Karpas-422 (cell line): ENCODE results near the gene KIF1A. TPM values are rescaled to one million over a fixed set of nuclear protein-coding genes. Genes with fewer than 3 reads are reported as not detected.
"Not testable (repeated sequence)": the region's sequence is repeated elsewhere in the genome, so short reads cannot be mapped to it uniquely, and the experiment has no call there.

Source experiments
- DNase-seq: peaks from one replicate; pipeline ENCODE4 v3.0.0-alpha.2; 2015
- H2AFZ ChIP-seq: fragments of 200-600 bp; sonication (generic); 2 replicates; pipeline ENCODE4 v1.6.1; 2014; ENCODE audit warnings: antibody characterized with exemption, low read length, mixed read lengths
- H3K27ac ChIP-seq: fragments of 200-600 bp; sonication (generic); 2 replicates; pipeline ENCODE4 v1.5.1; 2014; ENCODE audit warnings: mild to moderate bottlenecking, low read length, moderate library complexity
- H3K27me3 ChIP-seq: fragments of 200-600 bp; sonication (generic); 2 replicates; pipeline ENCODE4 v1.6.1; 2014; ENCODE audit warnings: low read length, mixed read lengths
- H3K36me3 ChIP-seq: fragments of 200-600 bp; sonication (generic); 2 replicates; pipeline ENCODE4 v1.6.1; 2014; ENCODE audit warnings: low read length, mixed read lengths; ENCODE audit not compliant: insufficient read depth
- H3K4me1 ChIP-seq: fragments of 200-600 bp; sonication (generic); 2 replicates; pipeline ENCODE4 v1.6.1; 2014; ENCODE audit warnings: mild to moderate bottlenecking, low read length, mixed read lengths
- H3K4me2 ChIP-seq: fragments of 200-600 bp; sonication (generic); 2 replicates; pipeline ENCODE4 v1.6.1; 2014; ENCODE audit warnings: low read length, low read depth, mild to moderate bottlenecking; ENCODE audit not compliant: poor library complexity, severe bottlenecking
- H3K4me3 ChIP-seq: fragments of 200-600 bp; sonication (generic); 2 replicates; pipeline ENCODE4 v1.5.1; 2014; ENCODE audit warnings: mild to moderate bottlenecking, antibody characterized with exemption, low read length, mixed read lengths
- H3K79me2 ChIP-seq: fragments of 200-600 bp; sonication (generic); 2 replicates; pipeline ENCODE4 v1.6.1; 2014; ENCODE audit warnings: mild to moderate bottlenecking, low read length, mixed read lengths
- H3K9ac ChIP-seq: fragments of 200-600 bp; sonication (generic); 2 replicates; pipeline ENCODE4 v1.6.0; 2014; ENCODE audit warnings: low read length
- H3K9me2 ChIP-seq: fragments of 200-600 bp; sonication (generic), shearing (Covaris generic); replicated peaks from 2 replicates; pipeline ENCODE4 v1.6.0; 2014; ENCODE audit warnings: mild to moderate bottlenecking, low read length, moderate library complexity; ENCODE audit not compliant: insufficient read depth
- H3K9me3 ChIP-seq: fragments of 300-700, 200-600 bp; sonication (generic); 2 replicates; pipeline ENCODE4 v1.6.1; 2014; ENCODE audit warnings: low read length, mixed read lengths
- H4K20me1 ChIP-seq: fragments of 200-600 bp; sonication (generic); 2 replicates; pipeline ENCODE4 v1.6.1; 2014; ENCODE audit warnings: mild to moderate bottlenecking, antibody characterized with exemption, low read length, low read depth; ENCODE audit not compliant: insufficient read depth
- total RNA-seq: library from RNA; depleted of rRNA; stranded (reverse); fragments of >200 nt; shearing (Covaris generic); gene quantifications from 2 replicates; pipeline ENCODE4 v1.2.3, GENCODE V29; 2014; ENCODE audit warnings: low replicate concordance

Gene KIF1A
- total RNA-seq, 1 experiment from 2014 or later: not detected

DNA sequence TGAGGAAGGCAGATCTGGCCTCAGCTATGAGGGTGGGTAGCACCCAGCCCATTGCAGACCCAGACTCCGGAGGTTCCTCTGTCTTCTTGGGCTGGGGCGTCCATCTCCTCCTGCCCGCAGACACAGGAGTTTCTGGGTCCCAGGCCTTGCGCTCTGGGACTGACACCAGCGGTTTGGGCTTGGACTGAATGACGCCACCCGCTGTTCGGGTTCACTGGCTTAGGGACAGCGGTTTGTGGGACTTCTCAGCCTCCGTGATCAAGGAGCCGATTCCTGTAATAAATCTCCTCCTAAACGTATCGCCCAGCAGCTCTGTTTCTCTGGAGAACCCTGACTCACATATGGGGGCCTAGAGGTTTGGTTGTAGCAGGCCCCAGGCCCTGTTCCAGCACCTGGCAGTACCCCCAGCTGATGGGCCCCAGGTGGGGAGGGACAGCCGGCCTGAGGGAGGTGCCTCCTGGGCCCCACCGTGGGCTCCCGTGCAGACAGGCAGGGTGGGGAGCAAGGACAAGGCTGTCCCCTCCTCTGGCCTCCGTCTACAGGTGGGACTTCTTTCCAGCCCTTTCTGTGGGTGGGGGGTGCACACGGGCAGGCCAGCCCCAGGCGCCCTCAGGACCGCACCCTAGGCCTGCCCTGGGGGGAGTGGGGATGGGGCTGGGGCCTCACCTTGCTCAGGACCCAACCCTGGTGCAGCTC is 132.8 kb downstream of the KIF1A start:
- H3K4me3 ChIP-seq: no peak overlapping the region
- no peaks in the 10 kb centered on the region for H4K20me1 ChIP-seq
- no peaks in the 10 kb centered on the region for H3K9me2 ChIP-seq
- H3K4me2 ChIP-seq: no peak overlapping the region
- no peaks in the 10 kb centered on the region for H3K27me3 ChIP-seq
- H3K9me3 ChIP-seq: no peaks in the 10 kb centered on the region
- H3K79me2 ChIP-seq: no peaks in the 10 kb centered on the region
- no peak for DNase-seq
- no peak overlapping the region for H3K9ac ChIP-seq
- no peak overlapping the region for H2AFZ ChIP-seq
- H3K4me1 ChIP-seq: no peaks in the 10 kb centered on the region
- no peak overlapping the region for H3K27ac ChIP-seq
- no peaks in the 10 kb centered on the region for H3K36me3 ChIP-seq

DNA sequence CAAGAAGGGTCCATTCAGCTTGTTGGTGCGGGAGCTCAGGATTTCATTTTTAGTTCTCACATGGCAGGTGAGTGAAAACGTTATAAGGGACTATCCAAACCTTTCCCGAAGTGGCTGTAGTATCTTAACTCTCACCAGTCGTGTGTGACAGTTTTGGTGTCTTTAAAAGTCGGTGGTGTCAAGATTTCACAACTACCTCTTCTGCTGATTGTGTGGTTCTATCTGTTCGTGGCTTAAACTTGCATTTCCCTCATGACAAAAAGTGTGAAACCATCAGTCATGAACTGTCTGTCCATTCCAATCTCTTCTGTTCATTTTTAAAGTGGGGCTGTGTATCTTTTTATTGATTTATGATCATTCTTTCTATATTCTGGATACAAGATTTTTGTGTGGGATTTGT is 133.6 kb downstream of the KIF1A start:
- Histone ChIP-seq H3K79me2 (no peaks in the 10 kb centered on the region), H3K36me3 (no peaks in the 10 kb centered on the region), H3K27me3 (no peaks in the 10 kb centered on the region), H3K4me2 (no peak overlapping the region), H3K4me1 (no peaks in the 10 kb centered on the region), H3K27ac (no peak overlapping the region), H3K9me3 (no peaks in the 10 kb centered on the region), H4K20me1 (no peaks in the 10 kb centered on the region), H3K9me2 (no peaks in the 10 kb centered on the region), H3K9ac (no peak overlapping the region), H3K4me3 (no peak overlapping the region), H2AFZ (no peak overlapping the region)
- no peak for DNase-seq

DNA sequence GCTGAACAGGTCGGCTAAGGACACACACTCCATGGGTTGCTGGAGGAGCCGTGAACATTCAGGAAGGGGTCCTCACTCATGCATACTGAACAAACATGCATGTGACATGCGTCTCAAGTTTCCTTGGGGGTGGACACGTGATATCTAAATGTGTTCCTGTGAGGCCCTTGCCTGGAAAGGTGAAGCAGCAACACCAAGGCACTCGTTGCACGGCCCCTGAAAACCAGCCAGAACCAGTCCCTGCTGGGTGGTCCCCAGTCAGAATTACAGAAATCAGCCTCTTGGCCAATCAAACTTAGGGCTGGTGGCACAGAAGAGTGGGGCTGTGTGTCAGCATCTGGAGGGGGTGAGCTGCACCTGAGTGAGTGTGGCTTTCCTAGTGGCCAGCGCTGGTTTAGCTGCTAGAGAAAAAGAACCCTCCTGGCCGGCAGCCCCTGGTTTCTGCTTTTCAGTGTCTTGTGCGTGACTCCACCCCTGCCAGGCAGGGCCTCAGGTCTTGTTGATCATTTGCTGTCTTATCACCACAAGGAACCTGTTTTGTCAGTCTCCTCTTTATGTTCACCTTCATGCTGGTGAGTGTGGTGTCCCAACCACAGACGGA is 134.1 kb downstream of the KIF1A start:
- no peak overlapping the region for H3K4me3 ChIP-seq
- H4K20me1 ChIP-seq: no peaks in the 10 kb centered on the region
- H3K9me2 ChIP-seq: no peaks in the 10 kb centered on the region
- no peaks in the 10 kb centered on the region for H3K4me1 ChIP-seq
- no peak overlapping the region for H3K4me2 ChIP-seq
- no peak overlapping the region for H2AFZ ChIP-seq
- DNase-seq: no peak
- H3K36me3 ChIP-seq: no peaks in the 10 kb centered on the region
- H3K27me3 ChIP-seq: no peaks in the 10 kb centered on the region
- no peak overlapping the region for H3K9ac ChIP-seq
- H3K79me2 ChIP-seq: no peaks in the 10 kb centered on the region
- no peaks in the 10 kb centered on the region for H3K9me3 ChIP-seq
- no peak overlapping the region for H3K27ac ChIP-seq

DNA sequence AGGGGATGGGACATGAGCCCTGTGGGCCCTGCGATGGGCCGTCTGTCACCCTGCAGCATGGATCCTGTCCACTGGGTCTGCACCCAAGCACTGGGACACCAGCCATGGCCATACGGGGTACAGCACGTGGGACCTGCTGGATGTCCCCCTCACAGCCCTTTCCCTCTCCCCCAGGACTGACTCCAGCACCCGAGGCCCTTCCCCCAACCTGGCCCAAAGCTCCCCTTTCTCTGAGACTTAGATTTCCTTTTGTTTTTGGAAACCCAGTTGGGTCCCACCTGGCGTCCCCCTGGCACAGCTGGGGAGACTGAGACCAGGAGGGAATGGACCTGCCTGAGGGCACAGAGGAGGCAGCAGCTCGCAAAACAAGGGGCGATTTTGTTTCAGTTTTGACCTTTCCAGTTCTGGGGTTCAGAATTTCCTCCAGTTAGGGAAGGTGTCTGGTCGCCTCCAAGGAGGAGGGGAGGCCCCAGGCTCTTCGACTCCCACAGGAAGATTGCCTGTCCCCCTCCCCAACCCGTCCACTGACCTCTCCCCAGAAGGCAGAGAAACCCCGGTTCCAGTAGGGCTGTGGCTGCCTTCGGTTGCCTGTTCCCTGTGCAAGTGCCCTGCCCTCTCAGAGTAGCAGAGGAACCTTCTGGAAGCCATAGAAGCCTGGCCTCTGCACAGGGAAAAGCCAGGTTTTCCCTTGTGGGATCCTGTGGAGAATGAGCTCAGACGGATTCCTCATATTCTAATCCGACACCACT is 135.9 kb downstream of the KIF1A start:
- H3K9me3 ChIP-seq, H4K20me1 ChIP-seq, H3K4me2 ChIP-seq, H3K9me2 ChIP-seq, H3K27ac ChIP-seq, H3K9ac ChIP-seq, H3K4me3 ChIP-seq, H2AFZ ChIP-seq, H3K79me2 ChIP-seq, H3K27me3 ChIP-seq, H3K36me3 ChIP-seq, DNase-seq, H3K4me1 ChIP-seq: not testable (repeated sequence)

DNA sequence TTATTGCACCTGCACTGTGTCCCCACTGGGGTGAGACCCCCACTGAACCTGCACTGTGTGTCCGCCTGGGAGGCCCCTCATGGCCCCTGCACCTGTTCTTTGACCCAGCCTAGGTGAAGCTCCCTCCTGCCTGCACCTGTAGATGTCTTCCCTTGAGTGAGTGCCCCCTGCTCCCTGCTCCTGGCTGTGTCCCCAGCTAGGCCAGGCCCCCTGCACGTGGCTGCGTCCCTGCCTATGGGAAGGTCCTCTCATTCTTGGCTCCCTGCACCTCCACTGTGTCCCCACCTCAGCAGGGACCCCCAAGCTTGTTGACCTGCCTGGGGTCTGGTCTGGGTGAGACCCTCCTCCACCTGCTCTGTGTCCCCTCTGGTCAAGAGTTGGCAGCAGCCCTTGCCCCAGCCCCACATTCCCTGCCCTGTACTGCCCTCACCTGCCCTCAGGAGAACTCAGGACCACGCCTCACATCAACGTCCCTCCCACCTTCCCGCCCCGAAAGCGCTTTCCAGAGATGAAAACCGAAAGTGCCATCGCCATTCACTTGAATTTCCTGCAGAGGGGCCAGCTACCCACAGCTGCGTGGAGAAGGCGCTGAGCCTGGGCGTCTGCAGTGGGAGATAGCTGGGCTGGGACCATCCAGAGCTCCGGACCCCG is 136.6 kb downstream of the KIF1A start:
- not testable (repeated sequence) for H3K9me3 ChIP-seq, H3K9me2 ChIP-seq, H3K36me3 ChIP-seq, H3K27me3 ChIP-seq, H3K79me2 ChIP-seq, H3K4me2 ChIP-seq, H4K20me1 ChIP-seq, H3K27ac ChIP-seq, H2AFZ ChIP-seq, DNase-seq, H3K4me1 ChIP-seq, H3K4me3 ChIP-seq, H3K9ac ChIP-seq

DNA sequence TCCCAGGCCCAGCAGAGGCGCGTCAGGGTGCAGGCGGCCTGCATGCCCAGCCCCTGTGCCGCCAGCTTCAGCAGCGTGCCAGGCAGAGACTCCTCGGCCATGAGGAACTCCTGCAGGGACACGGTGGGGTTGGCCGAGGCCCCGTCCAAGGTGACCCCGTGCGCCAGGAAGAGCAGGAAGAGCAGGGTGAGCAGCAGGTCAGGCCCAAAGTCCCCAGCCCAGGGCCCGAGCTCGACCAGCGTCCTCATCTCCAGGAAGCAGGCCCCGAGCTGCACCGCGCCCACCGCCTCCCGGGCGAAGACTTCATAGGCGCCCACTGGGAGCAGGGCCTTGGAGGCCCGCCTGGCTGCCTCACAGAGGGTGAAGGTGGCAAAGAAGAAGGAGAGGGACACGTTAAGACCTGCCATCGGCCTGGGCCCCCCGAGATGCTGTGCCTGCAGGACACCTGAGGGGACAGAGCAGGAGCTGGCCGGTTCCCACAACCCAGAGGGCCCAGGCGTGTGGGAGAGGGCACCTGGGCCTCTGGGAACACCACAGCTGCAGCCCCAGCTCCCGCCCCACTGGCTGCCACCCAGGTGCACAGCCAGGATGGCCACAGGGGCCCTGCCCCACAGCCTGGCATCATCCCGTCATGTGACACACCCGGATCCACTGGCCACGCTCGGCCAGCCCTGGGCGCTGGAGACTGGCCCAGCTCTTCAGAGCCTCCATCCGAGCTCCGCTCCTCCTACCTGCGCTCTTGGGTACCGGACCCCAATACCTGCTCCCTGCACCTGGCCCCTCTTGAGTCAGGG is 137.4 kb downstream of the KIF1A start, which contains the start of gene AQP12B:
AQP12B (minus strand) TSS at position 455 of the 794 bp plus-strand sequence; CDS start at position 407, 48 bp downstream.
- DNase-seq, H3K4me1 ChIP-seq, H3K27me3 ChIP-seq, H3K4me3 ChIP-seq, H3K9me2 ChIP-seq, H3K9ac ChIP-seq, H2AFZ ChIP-seq, H3K4me2 ChIP-seq, H3K27ac ChIP-seq, H3K36me3 ChIP-seq, H4K20me1 ChIP-seq, H3K9me3 ChIP-seq, H3K79me2 ChIP-seq: not testable (repeated sequence)

DNA sequence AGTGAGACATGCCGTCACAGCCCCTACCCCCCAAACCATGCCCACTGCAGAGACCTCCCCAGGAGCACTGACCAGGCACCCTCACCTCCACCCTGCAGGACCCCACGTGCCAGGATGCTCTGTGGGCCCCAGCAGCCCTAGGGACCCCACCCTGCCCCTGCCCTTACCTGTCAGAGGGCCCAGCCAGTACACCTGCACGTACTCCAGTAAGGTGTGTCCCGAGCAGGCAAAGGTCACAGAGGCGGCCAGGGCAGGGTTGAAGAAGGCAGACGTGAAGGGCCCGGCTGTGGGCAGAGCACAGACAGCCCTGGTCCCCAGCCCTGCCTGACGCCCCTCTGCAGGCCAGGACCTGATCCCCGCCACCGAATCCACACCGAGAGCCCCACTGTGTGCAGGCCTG is 139.8 kb downstream of the KIF1A start:
- H3K27ac ChIP-seq, H3K9me2 ChIP-seq, H3K36me3 ChIP-seq, H4K20me1 ChIP-seq, H3K4me1 ChIP-seq, H3K4me2 ChIP-seq, H3K27me3 ChIP-seq, DNase-seq, H3K4me3 ChIP-seq, H3K9ac ChIP-seq, H2AFZ ChIP-seq, H3K9me3 ChIP-seq, H3K79me2 ChIP-seq: not testable (repeated sequence)
